Epithelial cell of esophagus (primary cell): ENCODE measurements around the gene HRCT1.

Experiments
- DNase-seq: peaks from one replicate; pipeline ENCODE4 v3.0.0; 2010; ENCODE audit warnings: low read depth
- H3K4me3 ChIP-seq: 2 replicates; pipeline ENCODE4 v1.5.1; 2011; ENCODE audit warnings: mild to moderate bottlenecking, low read length, control low read depth
- TF ChIP-seq, protein P1 (sequence below): IDR thresholded peaks from 2 replicates; pipeline ENCODE4 v1.5.1; 2011; ENCODE audit warnings: low read depth, mild to moderate bottlenecking, low read length, control low read depth, inconsistent platforms; ENCODE audit not compliant: insufficient read depth; ENCODE audit errors: missing control alignments

The HRCT1 gene

GRCh38 chr9:35935261-35935660 is 29.3 kb downstream of the HRCT1 start:
- DNase-seq = peak; percentile 70
- H3K4me3 ChIP-seq = no peak overlapping the region
- TF ChIP-seq, protein P1, sequence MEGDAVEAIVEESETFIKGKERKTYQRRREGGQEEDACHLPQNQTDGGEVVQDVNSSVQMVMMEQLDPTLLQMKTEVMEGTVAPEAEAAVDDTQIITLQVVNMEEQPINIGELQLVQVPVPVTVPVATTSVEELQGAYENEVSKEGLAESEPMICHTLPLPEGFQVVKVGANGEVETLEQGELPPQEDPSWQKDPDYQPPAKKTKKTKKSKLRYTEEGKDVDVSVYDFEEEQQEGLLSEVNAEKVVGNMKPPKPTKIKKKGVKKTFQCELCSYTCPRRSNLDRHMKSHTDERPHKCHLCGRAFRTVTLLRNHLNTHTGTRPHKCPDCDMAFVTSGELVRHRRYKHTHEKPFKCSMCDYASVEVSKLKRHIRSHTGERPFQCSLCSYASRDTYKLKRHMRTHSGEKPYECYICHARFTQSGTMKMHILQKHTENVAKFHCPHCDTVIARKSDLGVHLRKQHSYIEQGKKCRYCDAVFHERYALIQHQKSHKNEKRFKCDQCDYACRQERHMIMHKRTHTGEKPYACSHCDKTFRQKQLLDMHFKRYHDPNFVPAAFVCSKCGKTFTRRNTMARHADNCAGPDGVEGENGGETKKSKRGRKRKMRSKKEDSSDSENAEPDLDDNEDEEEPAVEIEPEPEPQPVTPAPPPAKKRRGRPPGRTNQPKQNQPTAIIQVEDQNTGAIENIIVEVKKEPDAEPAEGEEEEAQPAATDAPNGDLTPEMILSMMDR = no peak

DNA sequence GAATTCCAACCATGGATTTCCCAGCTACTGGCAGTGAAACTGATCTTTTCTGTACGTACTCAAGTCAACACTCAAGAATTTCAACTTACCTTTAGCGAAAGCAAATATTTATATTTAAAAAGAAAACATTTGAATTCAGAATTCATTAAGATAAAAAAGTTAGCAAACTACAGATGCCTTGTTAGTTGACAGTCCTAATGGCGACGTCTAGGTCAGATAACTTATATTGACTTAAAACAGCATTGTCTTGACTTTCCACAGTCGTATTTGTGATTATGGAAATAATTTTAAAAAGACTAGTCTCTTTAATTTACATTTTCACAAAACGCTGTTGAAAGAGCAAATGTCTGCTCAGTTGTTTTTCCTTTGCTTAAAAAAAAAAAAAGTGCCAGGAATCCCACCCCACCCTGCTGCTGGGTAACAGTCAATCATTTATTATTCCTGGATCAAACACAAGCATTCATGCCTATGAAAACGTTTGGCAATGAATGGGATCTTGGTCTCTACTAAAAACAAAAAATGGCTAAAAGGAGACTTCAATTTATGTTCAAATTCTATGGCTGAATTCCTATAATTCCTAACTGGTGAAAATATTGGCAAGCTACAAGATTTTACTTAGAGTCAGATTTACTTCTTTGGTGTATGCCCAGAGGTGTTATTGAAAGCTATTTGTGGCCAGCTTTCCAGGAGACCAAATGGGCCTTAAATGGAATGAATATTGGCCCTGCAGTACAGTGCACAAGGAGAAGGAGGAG is 29.9 kb downstream of the HRCT1 start:
- DNase-seq = no peak
- TF ChIP-seq, protein P1 = no peak

DNA sequence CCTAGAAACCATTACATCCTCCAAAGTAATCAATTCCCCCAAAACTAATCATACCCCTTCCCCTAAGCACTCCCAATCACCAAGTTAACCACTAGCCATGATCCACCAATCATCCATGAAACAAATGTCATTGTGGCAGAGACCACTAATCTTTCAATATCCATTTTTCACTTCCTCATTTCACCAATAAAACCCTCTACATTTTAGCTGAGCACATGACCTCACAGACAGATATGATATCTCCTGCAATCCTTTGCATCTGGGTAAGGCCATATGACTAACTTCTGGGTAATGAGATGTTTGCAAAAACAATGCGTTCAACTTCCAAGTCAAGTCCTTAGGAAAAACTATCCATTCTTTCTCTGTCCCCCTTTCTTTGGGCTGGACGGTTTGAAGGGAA is 31.2 kb downstream of the HRCT1 start:
- no peak overlapping the region for H3K4me3 ChIP-seq
- no peak for DNase-seq
- TF ChIP-seq, protein P1 = no peak

More for the DNA sequence above, 29.9 kb downstream of the HRCT1 start:
- H3K4me3 ChIP-seq = no peak overlapping the region

DNA sequence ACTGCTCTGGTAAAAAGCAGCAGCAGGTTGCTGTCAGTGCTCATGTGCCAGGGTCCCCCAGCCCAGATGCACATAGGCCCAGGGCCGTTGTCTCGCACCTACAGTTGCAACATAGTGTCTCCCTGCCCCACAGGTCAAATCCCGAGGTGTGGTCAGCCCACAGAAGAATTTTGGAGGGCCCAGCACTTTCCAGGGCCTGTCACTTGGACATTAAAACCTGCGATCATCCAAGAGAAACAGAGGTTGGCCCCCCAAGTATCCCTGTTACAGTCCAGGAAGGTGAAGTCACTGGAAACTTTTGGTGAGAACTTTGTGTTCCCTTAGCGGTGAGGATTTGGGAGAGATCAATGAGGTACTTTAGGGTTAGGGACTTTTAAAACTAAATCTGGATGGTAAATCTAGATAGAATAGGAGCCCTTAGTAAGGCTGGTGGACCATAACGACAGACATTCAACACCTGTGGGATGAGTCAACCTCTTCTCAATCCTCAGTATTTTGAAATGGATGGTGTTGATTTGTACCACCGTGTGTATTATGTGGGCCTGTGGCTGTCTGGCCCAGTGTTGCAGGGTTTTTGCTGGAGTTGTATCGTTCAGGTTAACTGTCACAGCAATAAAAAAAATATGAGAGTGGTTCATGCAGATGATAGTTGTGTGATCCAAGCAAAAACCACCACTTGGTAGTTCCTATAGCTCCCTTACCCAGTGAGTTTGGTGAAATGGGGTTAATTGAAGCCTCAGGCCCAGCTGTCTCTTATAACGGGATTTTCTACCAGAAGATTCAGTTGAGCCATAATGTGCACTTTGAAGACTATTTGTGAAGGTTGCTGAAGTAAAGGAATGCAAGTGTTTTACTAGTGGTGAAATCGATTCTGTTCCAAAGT is 32.7 kb downstream of the HRCT1 start:
- no peak overlapping the region for H3K4me3 ChIP-seq
- DNase-seq = no peak

GRCh38 chr9:35939679-35940250 is 33.8 kb downstream of the HRCT1 start:
- DNase-seq = no peak
- TF ChIP-seq, protein P1 = no peak
- no peak overlapping the region for H3K4me3 ChIP-seq

More for the DNA sequence above, 32.7 kb downstream of the HRCT1 start:
- TF ChIP-seq, protein P1 = no peak

DNA sequence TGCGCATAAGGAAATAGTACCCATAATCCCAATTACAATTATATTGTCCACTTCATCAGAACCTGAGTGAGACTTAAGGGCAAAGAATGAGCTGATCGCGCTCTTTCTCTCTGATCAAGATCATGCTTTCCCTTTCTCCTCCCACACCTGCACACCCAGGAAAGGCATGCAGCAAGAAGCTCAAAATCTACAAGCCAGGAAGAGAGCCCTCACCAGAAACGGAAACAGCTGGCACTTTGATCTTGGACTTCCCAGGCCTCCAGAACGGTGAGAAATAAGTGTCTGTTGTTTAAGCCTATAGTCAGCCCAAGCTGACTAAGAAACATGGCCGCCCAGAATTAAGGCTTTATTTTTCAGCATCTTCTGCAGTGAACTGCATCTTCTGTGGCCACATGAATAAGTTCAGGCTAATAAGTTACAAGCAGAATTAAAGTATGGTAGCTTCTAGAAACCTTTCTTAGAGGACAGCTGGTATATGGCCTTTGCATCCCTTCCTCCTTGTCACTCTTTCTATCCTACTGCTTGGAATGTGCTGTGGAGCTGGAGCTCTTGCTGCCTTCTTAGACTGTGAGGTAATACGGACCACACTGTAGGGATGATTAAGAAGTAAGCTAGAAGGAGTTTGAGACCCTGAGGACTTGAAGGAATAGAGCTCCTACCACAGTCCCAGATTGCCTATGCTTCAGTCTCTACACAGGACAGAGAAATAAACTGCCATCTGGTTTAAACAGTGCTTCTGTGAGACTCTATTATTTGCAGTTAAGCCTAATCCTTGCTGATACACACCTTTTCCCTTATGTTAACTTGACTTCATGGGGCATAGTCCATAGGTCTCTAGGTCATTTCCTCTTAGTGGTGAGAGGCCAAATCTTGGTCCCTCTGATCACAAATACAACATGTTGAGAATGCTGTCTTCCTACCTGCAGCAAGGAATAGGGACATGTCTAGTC is 34.7 kb downstream of the HRCT1 start:
- no peak overlapping the region for H3K4me3 ChIP-seq
- no peak for DNase-seq
- TF ChIP-seq, protein P1 = no peak
